Activated naive CD4-positive, alpha-beta T cell treated with anti-CD3 and anti-CD28 coated beads, Interleukin-2, amount 50 U/mL, for 24 hours (primary cell): ENCODE data around the gene LYST.
"Not testable (repeated sequence)": the region's sequence is repeated elsewhere in the genome, so short reads cannot be mapped to it uniquely, and the experiment has no call there.

Source experiments
- H3K27ac Mint-ChIP-seq: one replicate; pipeline ENCODE4 v1.8.0; 2021; ENCODE audit warnings: mild to moderate bottlenecking, mixed read lengths
- H3K27me3 Mint-ChIP-seq: one replicate; pipeline ENCODE4 v1.8.0; 2021; ENCODE audit warnings: mixed read lengths
- H3K36me3 Mint-ChIP-seq: one replicate; pipeline ENCODE4 v1.8.0; 2021; ENCODE audit warnings: mixed read lengths
- H3K4me1 Mint-ChIP-seq: one replicate; pipeline ENCODE4 v1.8.0; 2021; ENCODE audit warnings: mixed read lengths
- H3K4me3 Mint-ChIP-seq: one replicate; pipeline ENCODE4 v1.8.0; 2021; ENCODE audit warnings: mild to moderate bottlenecking, mixed read lengths
- H3K9me3 Mint-ChIP-seq: one replicate; pipeline ENCODE4 v1.8.0; 2021; ENCODE audit warnings: mixed read lengths

The LYST gene

GRCh38 chr1:235821361-235821981, 45.2 kb downstream of the LYST start:
- H3K4me3 Mint-ChIP-seq, result no peak overlapping the region
- no peak overlapping the region for H3K27ac Mint-ChIP-seq
- peaks cover 3% of the 10 kb centered on the region for H3K4me1 Mint-ChIP-seq
- no peaks in the 10 kb centered on the region for H3K9me3 Mint-ChIP-seq
- no peaks in the 10 kb centered on the region for H3K27me3 Mint-ChIP-seq
- H3K36me3 Mint-ChIP-seq, result peaks cover 9% of the 10 kb centered on the region

GRCh38 chr1:235820061-235820460, 46.6 kb downstream of the LYST start:
- Mint-ChIP-seq H3K27me3 (no peaks in the 10 kb centered on the region), H3K27ac (no peak overlapping the region), H3K36me3 (peaks cover 4% of the 10 kb centered on the region), H3K4me1 (peaks cover under 1% of the 10 kb centered on the region), H3K4me3 (no peak overlapping the region), H3K9me3 (no peaks in the 10 kb centered on the region)

GRCh38 chr1:235818632-235819136, 48.0 kb downstream of the LYST start:
- no peaks in the 10 kb centered on the region for H3K27me3 Mint-ChIP-seq
- H3K4me3 Mint-ChIP-seq, result no peak overlapping the region
- peaks cover 3% of the 10 kb centered on the region for H3K36me3 Mint-ChIP-seq
- H3K4me1 Mint-ChIP-seq, result no peaks in the 10 kb centered on the region
- H3K27ac Mint-ChIP-seq, result no peak overlapping the region
- H3K9me3 Mint-ChIP-seq, result no peaks in the 10 kb centered on the region

GRCh38 chr1:235817101-235817728, 49.5 kb downstream of the LYST start:
- H3K27me3 Mint-ChIP-seq, result no peaks in the 10 kb centered on the region
- H3K36me3 Mint-ChIP-seq, result no peaks in the 10 kb centered on the region
- H3K9me3 Mint-ChIP-seq, result no peaks in the 10 kb centered on the region
- no peak overlapping the region for H3K4me3 Mint-ChIP-seq
- no peaks in the 10 kb centered on the region for H3K4me1 Mint-ChIP-seq
- peak overlapping the region; percentile 37 for H3K27ac Mint-ChIP-seq

DNA sequence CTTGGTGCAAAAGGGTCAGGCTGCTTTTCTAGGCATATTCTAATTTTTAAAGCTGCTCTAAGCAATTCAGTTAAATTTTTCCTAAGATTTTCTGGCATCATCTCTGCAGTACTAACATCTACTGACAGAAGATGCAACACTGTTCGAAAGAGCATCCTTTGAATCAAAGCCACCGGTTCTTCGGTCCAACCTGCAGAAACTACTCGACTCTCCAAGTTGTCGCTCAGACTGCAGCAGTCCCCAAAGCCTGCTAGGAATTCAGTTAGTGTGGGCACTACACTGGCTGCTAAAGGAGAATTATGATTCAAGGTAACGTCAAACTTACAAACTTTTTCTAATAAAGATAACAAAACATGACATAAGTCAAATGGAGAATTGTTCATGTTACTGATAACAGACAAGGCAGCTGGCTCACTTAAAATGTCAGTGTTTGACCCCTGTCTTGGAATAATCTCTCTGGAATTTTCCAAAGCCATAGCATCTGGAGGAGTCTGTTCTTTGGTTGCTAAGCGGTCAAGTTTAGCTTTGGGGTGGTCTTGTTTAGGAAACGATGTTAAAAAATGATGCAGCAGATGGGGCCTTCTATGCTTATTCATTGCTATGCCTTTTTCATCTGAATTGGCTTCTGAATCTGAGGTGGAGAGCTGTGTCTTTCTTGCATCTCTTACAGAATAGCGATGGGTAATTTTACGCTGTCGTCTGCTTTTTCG, 56.9 kb downstream of the LYST start:
- Mint-ChIP-seq H3K27ac (no peak overlapping the region), H3K27me3 (no peaks in the 10 kb centered on the region), H3K4me1 (no peaks in the 10 kb centered on the region), H3K4me3 (no peak overlapping the region), H3K36me3 (peaks cover 11% of the 10 kb centered on the region), H3K9me3 (no peaks in the 10 kb centered on the region)

DNA sequence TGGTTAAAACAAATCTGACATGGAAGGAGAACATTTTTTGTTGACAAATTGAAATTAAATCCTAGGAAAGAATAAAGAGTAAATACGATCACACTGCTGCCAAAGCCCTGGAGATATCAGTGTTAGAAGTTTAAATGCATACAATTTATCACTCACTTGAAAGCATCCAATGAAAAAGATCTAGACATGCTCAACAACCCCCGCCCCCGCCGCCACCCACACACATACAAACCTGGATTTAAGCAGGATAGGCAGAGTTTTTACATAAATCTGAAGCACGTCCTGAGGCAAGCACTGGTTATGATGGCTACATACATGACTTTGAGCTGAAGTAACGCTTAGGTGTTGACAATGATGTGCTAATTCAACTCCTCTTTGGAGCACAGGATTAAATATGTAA, 58.5 kb downstream of the LYST start:
- no peak overlapping the region for H3K4me3 Mint-ChIP-seq
- H3K36me3 Mint-ChIP-seq, result peaks cover 12% of the 10 kb centered on the region
- H3K4me1 Mint-ChIP-seq, result no peaks in the 10 kb centered on the region
- no peak overlapping the region for H3K27ac Mint-ChIP-seq
- no peaks in the 10 kb centered on the region for H3K27me3 Mint-ChIP-seq
- no peaks in the 10 kb centered on the region for H3K9me3 Mint-ChIP-seq

DNA sequence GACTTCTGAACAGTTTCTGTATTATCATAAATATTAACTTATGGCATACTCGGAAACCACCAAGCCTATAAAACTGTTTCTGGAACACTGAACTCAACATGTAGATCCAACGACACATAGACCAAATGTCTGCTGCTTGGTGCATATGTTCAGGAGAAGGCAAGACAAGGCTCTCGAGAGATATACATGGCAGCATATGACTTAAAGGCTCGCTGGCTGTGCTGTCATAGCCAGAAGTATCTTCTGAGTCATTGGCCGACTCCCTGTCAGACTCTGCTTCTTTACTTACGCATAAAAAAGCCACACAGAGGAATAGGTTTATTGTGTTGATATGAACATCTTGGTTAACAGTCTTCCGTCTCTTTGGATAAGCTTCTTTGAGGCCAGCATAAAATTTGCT, 60.6 kb downstream of the LYST start:
- Mint-ChIP-seq H3K4me3 (no peak overlapping the region), H3K4me1 (peaks cover 7% of the 10 kb centered on the region), H3K27ac (no peak overlapping the region), H3K9me3 (no peaks in the 10 kb centered on the region), H3K27me3 (no peaks in the 10 kb centered on the region), H3K36me3 (peaks cover 17% of the 10 kb centered on the region)

DNA sequence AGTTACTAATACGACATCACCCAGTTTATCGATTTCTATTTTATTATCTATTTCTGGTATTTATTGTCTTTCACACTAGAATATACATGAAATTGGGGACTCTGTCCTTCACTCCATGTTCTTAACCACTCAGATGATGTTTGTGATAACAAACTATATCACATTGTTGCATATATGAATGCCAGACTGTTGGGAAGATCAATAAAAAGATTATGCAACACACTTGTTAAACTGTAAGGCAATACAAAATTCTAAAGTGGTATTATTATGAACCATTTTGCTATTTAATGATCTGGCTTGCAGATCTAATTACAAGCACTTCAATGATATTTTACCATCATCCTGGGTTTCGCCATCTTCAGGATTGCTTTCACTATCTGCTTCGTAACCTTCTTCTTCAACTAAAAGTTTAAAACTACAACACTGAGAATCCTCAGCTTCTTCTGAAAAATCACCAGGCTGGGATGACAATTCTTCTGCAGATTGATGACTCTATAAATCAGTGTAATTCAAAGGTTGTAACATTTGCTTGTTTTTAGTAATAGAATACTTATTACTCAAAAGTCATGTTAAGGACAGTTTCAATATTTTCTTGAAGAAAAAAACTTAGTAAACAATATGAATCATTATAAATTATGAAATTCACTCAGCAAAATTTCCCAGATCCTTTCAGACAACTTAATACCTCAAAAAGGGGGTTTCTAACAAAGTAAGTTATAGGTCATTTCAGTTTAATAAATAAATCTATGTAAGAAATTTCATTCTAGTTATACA, 63.9 kb downstream of the LYST start:
- no peaks in the 10 kb centered on the region for H3K9me3 Mint-ChIP-seq
- H3K27me3 Mint-ChIP-seq, result no peaks in the 10 kb centered on the region
- no peak overlapping the region for H3K27ac Mint-ChIP-seq
- peaks cover 18% of the 10 kb centered on the region for H3K36me3 Mint-ChIP-seq
- H3K4me1 Mint-ChIP-seq, result peaks cover 7% of the 10 kb centered on the region
- no peak overlapping the region for H3K4me3 Mint-ChIP-seq

DNA sequence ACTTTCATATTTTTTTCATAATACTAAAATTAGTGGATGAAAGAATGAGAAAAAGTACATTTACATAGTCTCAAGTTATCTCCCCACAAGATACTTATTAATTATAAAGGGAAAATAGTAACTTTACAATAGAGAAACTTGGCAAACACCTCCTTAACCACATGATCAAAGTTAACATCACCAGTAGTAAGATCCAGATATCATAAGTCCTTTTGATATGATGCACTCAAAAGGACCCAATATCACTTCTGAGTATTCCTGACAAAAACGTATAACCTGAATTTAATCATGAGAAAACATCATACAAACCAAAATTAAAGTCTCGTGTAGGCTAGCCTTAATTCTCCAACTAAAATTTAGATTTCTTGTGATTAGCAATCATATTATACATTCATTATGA, 67.4 kb downstream of the LYST start:
- no peaks in the 10 kb centered on the region for H3K9me3 Mint-ChIP-seq
- peaks cover 7% of the 10 kb centered on the region for H3K4me1 Mint-ChIP-seq
- no peaks in the 10 kb centered on the region for H3K27me3 Mint-ChIP-seq
- H3K4me3 Mint-ChIP-seq, result no peak overlapping the region
- no peak overlapping the region for H3K27ac Mint-ChIP-seq
- peaks cover 31% of the 10 kb centered on the region for H3K36me3 Mint-ChIP-seq

GRCh38 chr1:235791532-235792060, 75.1 kb downstream of the LYST start:
- H3K4me1 Mint-ChIP-seq, result no peaks in the 10 kb centered on the region
- H3K27ac Mint-ChIP-seq, result no peak overlapping the region
- peaks cover 23% of the 10 kb centered on the region for H3K36me3 Mint-ChIP-seq

DNA sequence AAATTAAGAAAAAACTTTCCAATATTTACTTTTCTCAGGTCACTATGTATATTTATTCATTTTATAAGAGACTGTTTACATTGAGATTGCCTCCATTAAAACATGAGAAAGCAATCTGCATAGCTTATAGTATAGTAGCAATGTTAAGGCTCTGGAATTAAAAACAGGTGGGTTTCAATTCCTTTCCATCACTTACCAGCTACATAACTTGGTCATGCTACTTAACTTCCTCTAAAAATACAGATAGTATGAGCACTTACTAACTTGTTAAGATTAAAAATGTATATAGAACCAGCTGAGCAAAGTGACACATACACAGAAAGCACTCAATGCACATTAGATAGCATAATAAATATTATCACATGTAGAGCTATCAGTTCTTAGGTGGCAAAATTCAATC, 76.6 kb downstream of the LYST start:
- Mint-ChIP-seq H3K27me3 (no peaks in the 10 kb centered on the region), H3K36me3 (peaks cover 20% of the 10 kb centered on the region), H3K4me3 (no peak overlapping the region), H3K27ac (no peak overlapping the region), H3K4me1 (no peaks in the 10 kb centered on the region), H3K9me3 (no peaks in the 10 kb centered on the region)

More at GRCh38 chr1:235791532-235792060, 75.1 kb downstream of the LYST start:
- H3K4me3 Mint-ChIP-seq, result no peak overlapping the region
- no peaks in the 10 kb centered on the region for H3K9me3 Mint-ChIP-seq
- H3K27me3 Mint-ChIP-seq, result no peaks in the 10 kb centered on the region

GRCh38 chr1:235786227-235786898, 80.3 kb downstream of the LYST start:
- H3K4me3 Mint-ChIP-seq, H3K27me3 Mint-ChIP-seq, H3K27ac Mint-ChIP-seq, H3K9me3 Mint-ChIP-seq, H3K4me1 Mint-ChIP-seq: not testable (repeated sequence)
- peaks cover 12% of the 10 kb centered on the region for H3K36me3 Mint-ChIP-seq

- H3K4me3 Mint-ChIP-seq, result no peak overlapping the region
- H3K4me1 Mint-ChIP-seq, result no peaks in the 10 kb centered on the region
- H3K9me3 Mint-ChIP-seq, result no peaks in the 10 kb centered on the region
- no peaks in the 10 kb centered on the region for H3K27me3 Mint-ChIP-seq
- H3K36me3 Mint-ChIP-seq, result peaks cover 9% of the 10 kb centered on the region
- H3K27ac Mint-ChIP-seq, result no peak overlapping the region
These were observed 81.8 kb downstream of the LYST start for GRCh38 chr1:235784950-235785349.

DNA sequence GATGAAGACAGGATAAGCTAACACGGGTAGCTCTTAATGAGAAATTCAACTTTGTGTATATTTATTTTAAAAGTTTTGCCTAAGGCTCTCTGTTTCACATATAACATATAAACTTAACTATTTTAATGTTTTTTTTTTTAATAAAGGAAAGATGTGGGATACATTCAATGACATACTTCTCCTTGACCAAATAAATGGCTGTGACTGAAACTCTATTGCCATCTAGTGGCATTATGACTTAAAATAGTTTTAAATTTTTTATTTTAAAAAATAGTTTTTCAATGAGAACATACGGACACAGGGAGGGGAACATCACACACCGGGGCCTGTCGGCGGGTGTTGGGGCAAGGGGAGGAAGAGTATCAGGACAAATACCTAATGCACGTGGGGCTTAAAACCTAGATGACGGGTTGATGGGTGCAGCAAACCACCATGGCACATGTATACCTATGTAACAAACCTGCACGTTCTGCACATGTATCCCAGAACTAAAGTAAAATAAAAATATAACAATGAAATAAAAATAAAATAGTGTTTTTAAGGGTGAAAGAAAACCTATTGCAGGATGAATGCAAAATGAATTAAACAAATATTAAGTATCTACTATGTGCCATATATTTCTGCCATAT, 83.4 kb downstream of the LYST start:
- Mint-ChIP-seq H3K9me3 (no peaks in the 10 kb centered on the region), H3K27me3 (no peaks in the 10 kb centered on the region), H3K4me3 (no peak overlapping the region), H3K4me1 (no peaks in the 10 kb centered on the region), H3K36me3 (peaks cover 9% of the 10 kb centered on the region), H3K27ac (no peak overlapping the region)

DNA sequence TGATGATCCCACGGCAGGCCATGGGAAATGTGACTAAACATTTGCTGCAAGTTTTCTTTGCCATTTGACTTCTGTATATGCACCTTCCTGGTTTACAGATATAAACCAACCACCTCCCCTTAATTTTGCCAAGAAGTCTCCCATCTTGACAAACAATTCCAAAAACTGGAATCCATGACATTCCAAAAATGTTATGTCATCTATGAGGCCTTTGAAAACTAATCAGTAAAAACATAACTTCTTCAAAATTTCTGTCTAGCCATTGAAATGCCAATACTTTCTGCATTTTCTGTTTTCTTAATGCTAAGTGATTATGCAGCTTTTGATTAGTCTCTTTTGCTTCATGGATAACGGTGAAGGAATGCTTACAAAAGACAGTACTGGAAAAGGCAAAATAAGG, 84.1 kb downstream of the LYST start:
- H3K4me3 Mint-ChIP-seq, result no peak overlapping the region
- no peaks in the 10 kb centered on the region for H3K27me3 Mint-ChIP-seq
- peaks cover 9% of the 10 kb centered on the region for H3K36me3 Mint-ChIP-seq
- no peaks in the 10 kb centered on the region for H3K4me1 Mint-ChIP-seq
- H3K27ac Mint-ChIP-seq, result no peak overlapping the region
- H3K9me3 Mint-ChIP-seq, result no peaks in the 10 kb centered on the region
